Skeletal muscle cell (primary cell): Measurements from ENCODE around the gene GASK1A.
A peak's percentile ranks its signal among the peaks of the same experiment; 100 is the strongest.

Experiments used
- DNase-seq: peaks from one replicate; pipeline ENCODE4 v3.0.0-alpha.2; 2010; ENCODE audit warnings: low read depth
- H3K4me3 ChIP-seq: 2 replicates; pipeline ENCODE4 v1.5.1; 2011; ENCODE audit warnings: low read depth, mild to moderate bottlenecking, control low read depth, low read length, moderate library complexity

The GASK1A gene

GRCh38 chr3:42980909-42981308 is 1.8 kb downstream of the GASK1A start:
- no peak overlapping the region for H3K4me3 ChIP-seq
- no peak for DNase-seq

GRCh38 chr3:42982645-42983412 is 3.7 kb downstream of the GASK1A start:
- no peak for DNase-seq
- no peak overlapping the region for H3K4me3 ChIP-seq

GRCh38 chr3:42983927-42984326 is 4.8 kb downstream of the GASK1A start:
- no peak for DNase-seq
- H3K4me3 ChIP-seq, result no peak overlapping the region

- DNase-seq, result no peak
- no peak overlapping the region for H3K4me3 ChIP-seq
These were observed 5.6 kb downstream of the GASK1A start for GRCh38 chr3:42984701-42985100.

GRCh38 chr3:42988097-42988496 is 9.0 kb downstream of the GASK1A start:
- no peak for DNase-seq
- no peak overlapping the region for H3K4me3 ChIP-seq

GRCh38 chr3:42988566-42988965 is 9.5 kb downstream of the GASK1A start:
- no peak overlapping the region for H3K4me3 ChIP-seq
- DNase-seq, result no peak

- no peak for DNase-seq
- no peak overlapping the region for H3K4me3 ChIP-seq
These were observed 12.5 kb downstream of the GASK1A start for GRCh38 chr3:42991341-42992315.

- no peak overlapping the region for H3K4me3 ChIP-seq
- no peak for DNase-seq
These were observed 15.5 kb downstream of the GASK1A start for GRCh38 chr3:42994595-42994994.

GRCh38 chr3:42996021-42996420 is 16.9 kb downstream of the GASK1A start:
- no peak for DNase-seq
- H3K4me3 ChIP-seq, result no peak overlapping the region

GRCh38 chr3:42996633-42997075 is 17.5 kb downstream of the GASK1A start:
- no peak for DNase-seq
- H3K4me3 ChIP-seq, result no peak overlapping the region

GRCh38 chr3:42999212-42999611 is 20.1 kb downstream of the GASK1A start:
- no peak overlapping the region for H3K4me3 ChIP-seq
- no peak for DNase-seq

GRCh38 chr3:42999632-43000031 is 20.5 kb downstream of the GASK1A start:
- H3K4me3 ChIP-seq, result no peak overlapping the region
- DNase-seq, result no peak

GRCh38 chr3:43000387-43000786 is 21.3 kb downstream of the GASK1A start:
- DNase-seq, result no peak
- H3K4me3 ChIP-seq, result no peak overlapping the region

- DNase-seq, result peak; percentile 90
- H3K4me3 ChIP-seq, result no peak overlapping the region
These were observed 22.0 kb downstream of the GASK1A start for GRCh38 chr3:43001094-43001553.

- DNase-seq, result no peak
- no peak overlapping the region for H3K4me3 ChIP-seq
These were observed 22.5 kb downstream of the GASK1A start for GRCh38 chr3:43001556-43002121.

GRCh38 chr3:43004282-43004681 is 25.2 kb downstream of the GASK1A start:
- DNase-seq, result peak; percentile 25
- H3K4me3 ChIP-seq, result no peak overlapping the region

GRCh38 chr3:43005253-43005652 is 26.1 kb downstream of the GASK1A start:
- no peak overlapping the region for H3K4me3 ChIP-seq
- no peak for DNase-seq

- H3K4me3 ChIP-seq, result no peak overlapping the region
- no peak for DNase-seq
These were observed 26.9 kb downstream of the GASK1A start for GRCh38 chr3:43005981-43006380.

GRCh38 chr3:43006825-43007224 is 27.7 kb downstream of the GASK1A start:
- DNase-seq, result no peak
- H3K4me3 ChIP-seq, result no peak overlapping the region

GRCh38 chr3:43009547-43009946 is 30.4 kb downstream of the GASK1A start:
- no peak for DNase-seq
- H3K4me3 ChIP-seq, result no peak overlapping the region
